Kidney (tissue), 14 donors: ENCODE measurements around the gene LMAN2. TPM values are rescaled to one million over a fixed set of nuclear protein-coding genes. Genes with fewer than 3 reads are reported as not detected.
A peak's percentile ranks its signal among the peaks of the same experiment; 100 is the strongest.

Experiments
- DNase-seq, 5 donors: peaks; one replicate each; pipeline ENCODE4 v3.0.0-alpha.2; 2013 to 2020
- FAIRE-seq: peaks from 2 replicates; lab custom pipeline; 2012; peaks lifted over from hg19 to GRCh38; lab: Jason Lieb, UNC
- H3K27ac ChIP-seq, 2 donors: one replicate each; pipeline ENCODE4 v1.7.0; 2013; ENCODE audit warnings: low read depth in 2 of 2, low read length in 2 of 2, inconsistent platforms in 1 of 2
- H3K27me3 ChIP-seq: one replicate; pipeline ENCODE4 v1.7.1; 2013; ENCODE audit warnings: low read length, inconsistent platforms; ENCODE audit not compliant: control insufficient read depth, insufficient read depth
- H3K36me3 ChIP-seq, 3 donors: one replicate each; pipeline versions ENCODE4 v1.7.0 to v1.7.1; 2013; ENCODE audit warnings: low read length in 3 of 3, control low read depth in 1 of 3, inconsistent platforms in 1 of 3; ENCODE audit not compliant: insufficient read depth in 3 of 3, control insufficient read depth in 2 of 3
- H3K4me1 ChIP-seq, 3 donors: one replicate each; pipeline versions ENCODE4 v1.7.0 to v1.7.1; 2013; ENCODE audit warnings: low read length in 3 of 3, inconsistent platforms in 1 of 3, low read depth in 1 of 3; ENCODE audit not compliant: control insufficient read depth in 2 of 3, insufficient read depth in 2 of 3
- H3K4me3 ChIP-seq, 3 donors: one replicate each; pipeline versions ENCODE4 v1.7.0 to v1.8.1; 2013; ENCODE audit warnings: low read length in 3 of 3, control low read depth in 1 of 3, inconsistent platforms in 1 of 3
- H3K9ac ChIP-seq, 3 donors: one replicate each; pipeline versions ENCODE4 v1.7.0 to v1.7.1; 2013; ENCODE audit warnings: low read length in 3 of 3, control low read depth in 1 of 3, inconsistent platforms in 1 of 3
- H3K9me3 ChIP-seq, 3 donors: one replicate each; pipeline versions ENCODE4 v1.7.0 to v1.7.1; 2013; ENCODE audit warnings: low read length in 3 of 3, control low read depth in 1 of 3, inconsistent platforms in 1 of 3; ENCODE audit not compliant: control insufficient read depth in 2 of 3, insufficient read depth in 1 of 3
- intact Hi-C: fragments of 100-400 bp; cut with DNase I; formaldehyde crosslinking; loops from one replicate; pipeline ENCODE4 v1.11.1; 2022
- polyA plus RNA-seq: library from polyadenylated mRNA; stranded (reverse); fragments of 350-450 nt; fragmentation: Illumina TruSeq; extraction: RNeasy Lipid Tissue Mini Kit (QIAGEN cat#74804); gene quantifications from one replicate; pipeline ENCODE4 v1.2.3, GENCODE V29; 2014; ENCODE audit warnings: low read depth, low replicate concordance; ENCODE audit not compliant: insufficient read depth
- total RNA-seq: library from RNA; stranded (reverse); fragmentation: NEBNext Ultra II Directional; extraction: Animal tissue kit (Norgen Biotek cat#: 25700); gene quantifications from one replicate; pipeline ENCODE4 v1.2.1, GENCODE V29; 2021
- TF ChIP-seq, protein P1 (sequence below): IDR thresholded peaks from 3 replicates; pipeline ENCODE4 v1.5.1; 2012; ENCODE audit warnings: mild to moderate bottlenecking, moderate library complexity, borderline replicate concordance; ENCODE audit not compliant: insufficient read depth; ENCODE audit errors: extremely low read depth
- donor health status: control.
- donor health status: control.
- donor health status: control.
- donor health status: control.
- donor health status: control.
- donor health status: DM: yes; HTN: yes; CAD: no.
- donor health status: Normal renal cell carcinoma (clear cell type).

Gene LMAN2
- total and polyA plus RNA-seq, 2 donors from 2014 or later, result 137 to 190 TPM

DNA sequence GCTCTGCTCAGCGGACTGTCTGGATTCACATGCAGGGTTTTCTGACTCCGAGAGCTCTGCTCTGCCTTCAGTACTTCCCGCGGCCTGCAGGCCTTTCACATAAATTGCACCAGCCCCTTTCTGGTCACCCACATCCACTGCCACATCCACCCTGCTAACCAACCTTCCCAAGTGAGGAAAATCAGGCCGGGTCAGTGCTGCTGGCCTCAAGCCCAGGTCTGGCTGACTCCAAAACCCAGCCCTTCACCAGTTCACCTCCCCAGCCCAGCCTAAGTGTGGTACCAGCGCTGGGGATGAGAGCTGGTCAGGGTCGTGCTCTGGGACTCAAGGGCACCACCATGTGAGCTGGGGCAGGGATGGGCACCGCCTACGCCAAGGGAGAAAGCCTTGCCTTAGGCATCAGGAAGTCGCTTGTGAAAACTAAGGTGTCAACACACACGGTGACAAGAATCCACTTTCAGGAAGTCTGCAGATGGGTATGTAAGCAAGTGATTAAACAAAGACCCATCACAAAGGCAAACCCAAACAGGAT, 12.3 kb downstream of the LMAN2 start:
- intact Hi-C loops, result no loop called here
- no peak overlapping the region for H3K9ac ChIP-seq
- H3K4me3 ChIP-seq, result no peak overlapping the region
- H3K27ac ChIP-seq, result no peak overlapping the region
- FAIRE-seq, result no peak
- peaks cover 2 to 43% (median 26%) of the 10 kb centered on the region in 3 donors for H3K36me3 ChIP-seq
- peaks cover 0 to 3% (median 0%) of the 10 kb centered on the region in 3 donors for H3K4me1 ChIP-seq
- no peaks in the 10 kb centered on the region for H3K27me3 ChIP-seq
- peak in 1 of 5 donors; percentile 55 for DNase-seq
- TF ChIP-seq, protein P1, sequence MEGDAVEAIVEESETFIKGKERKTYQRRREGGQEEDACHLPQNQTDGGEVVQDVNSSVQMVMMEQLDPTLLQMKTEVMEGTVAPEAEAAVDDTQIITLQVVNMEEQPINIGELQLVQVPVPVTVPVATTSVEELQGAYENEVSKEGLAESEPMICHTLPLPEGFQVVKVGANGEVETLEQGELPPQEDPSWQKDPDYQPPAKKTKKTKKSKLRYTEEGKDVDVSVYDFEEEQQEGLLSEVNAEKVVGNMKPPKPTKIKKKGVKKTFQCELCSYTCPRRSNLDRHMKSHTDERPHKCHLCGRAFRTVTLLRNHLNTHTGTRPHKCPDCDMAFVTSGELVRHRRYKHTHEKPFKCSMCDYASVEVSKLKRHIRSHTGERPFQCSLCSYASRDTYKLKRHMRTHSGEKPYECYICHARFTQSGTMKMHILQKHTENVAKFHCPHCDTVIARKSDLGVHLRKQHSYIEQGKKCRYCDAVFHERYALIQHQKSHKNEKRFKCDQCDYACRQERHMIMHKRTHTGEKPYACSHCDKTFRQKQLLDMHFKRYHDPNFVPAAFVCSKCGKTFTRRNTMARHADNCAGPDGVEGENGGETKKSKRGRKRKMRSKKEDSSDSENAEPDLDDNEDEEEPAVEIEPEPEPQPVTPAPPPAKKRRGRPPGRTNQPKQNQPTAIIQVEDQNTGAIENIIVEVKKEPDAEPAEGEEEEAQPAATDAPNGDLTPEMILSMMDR, result no peak
- H3K9me3 ChIP-seq, result no peaks in the 10 kb centered on the region

DNA sequence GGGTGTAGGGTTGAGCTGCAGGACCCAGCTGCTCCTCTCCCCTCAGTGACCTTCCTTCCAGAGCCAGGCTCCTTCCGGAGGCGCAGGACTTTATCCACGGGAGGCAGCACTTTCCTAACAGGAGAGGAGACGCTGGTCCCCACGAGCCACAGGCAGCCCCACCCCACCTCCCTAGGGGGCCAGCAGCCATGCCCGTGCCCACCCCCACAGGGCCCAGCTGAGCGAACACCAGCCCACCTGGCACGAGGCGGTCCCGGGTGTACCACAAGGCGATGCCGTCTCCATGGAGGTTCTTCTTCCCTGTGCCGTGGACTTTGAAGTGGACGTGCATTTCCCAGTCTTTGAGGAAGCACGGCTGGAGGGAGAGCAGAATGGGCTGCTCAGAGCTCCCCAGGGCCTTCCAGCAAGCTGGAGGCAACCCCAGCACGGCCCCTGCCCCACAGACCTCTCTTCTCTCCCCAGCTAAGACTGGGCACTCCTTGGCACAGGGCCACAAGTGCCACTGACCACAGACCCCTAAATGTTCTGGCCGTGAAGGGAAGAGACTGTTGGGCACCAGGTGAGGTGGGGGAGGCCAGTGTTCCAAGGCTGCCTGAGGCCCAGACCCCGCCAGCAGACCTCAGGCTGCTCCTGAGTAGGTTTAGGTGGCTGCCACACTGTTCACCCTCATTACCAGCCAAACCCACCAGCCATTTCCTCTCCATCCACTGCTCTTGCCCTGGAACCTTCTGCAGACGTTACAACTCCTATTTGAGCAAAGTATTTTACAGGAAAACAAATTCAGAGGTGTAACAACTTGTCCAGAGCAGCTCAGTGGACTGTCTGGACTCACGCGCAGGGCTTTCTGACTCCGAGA, 13.0 kb downstream of the LMAN2 start:
- H3K9ac ChIP-seq, result no peak overlapping the region
- TF ChIP-seq, protein P1, result no peak
- no peak for FAIRE-seq
- no peak overlapping the region for H3K27ac ChIP-seq
- H3K4me3 ChIP-seq, result no peak overlapping the region
- H3K27me3 ChIP-seq, result no peaks in the 10 kb centered on the region
- peaks cover 0 to 3% (median 0%) of the 10 kb centered on the region in 3 donors for H3K4me1 ChIP-seq
- H3K36me3 ChIP-seq, result peaks cover 2 to 50% (median 32%) of the 10 kb centered on the region in 3 donors
- peak in 1 of 5 donors; percentile 59 for DNase-seq
- intact Hi-C loops, result no loop called here
- H3K9me3 ChIP-seq, result no peaks in the 10 kb centered on the region

DNA sequence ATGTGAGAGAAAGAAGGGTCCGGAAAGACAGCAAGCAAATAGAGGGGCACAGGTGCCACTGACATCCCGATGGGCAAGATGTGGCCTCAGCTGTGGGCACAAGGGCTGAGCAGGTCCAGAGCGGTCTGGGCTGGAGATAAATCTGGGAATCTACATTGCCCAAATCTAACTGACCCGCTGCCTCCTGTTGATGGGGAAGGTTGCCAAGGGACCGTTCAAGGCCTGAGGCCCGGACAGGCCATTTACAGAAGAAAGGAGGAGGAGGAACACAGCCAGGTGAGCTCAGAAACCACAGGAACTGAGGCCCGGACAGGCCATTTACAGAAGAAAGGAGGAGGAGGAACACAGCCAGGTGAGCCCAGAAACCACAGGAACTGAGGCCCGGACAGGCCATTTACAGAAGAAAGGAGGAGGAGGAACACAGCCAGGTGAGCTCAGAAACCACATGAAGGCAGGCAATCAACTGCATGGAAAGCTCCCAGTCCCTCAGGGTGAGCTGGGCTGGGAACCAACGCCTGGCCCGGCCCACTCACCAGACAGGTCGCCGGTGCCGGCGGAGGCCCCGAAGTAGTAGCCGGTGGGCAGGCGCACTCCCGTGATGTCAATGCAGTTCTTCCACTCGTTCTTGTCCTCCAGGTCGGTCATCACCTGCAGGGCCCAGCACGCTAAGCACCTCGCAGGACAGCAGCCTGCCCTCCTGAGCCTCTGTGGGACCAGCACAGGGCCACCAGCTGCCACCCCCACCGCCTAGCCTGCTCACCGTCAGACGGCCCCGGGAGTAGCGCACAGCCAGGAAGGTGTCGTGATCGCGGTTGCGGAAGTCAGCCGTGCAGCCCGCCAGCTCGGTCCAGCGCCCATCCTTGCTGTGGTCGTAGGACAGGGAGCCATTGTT, 14.6 kb downstream of the LMAN2 start:
- FAIRE-seq, result no peak

More for the DNA sequence above, 14.6 kb downstream of the LMAN2 start:
- Histone ChIP-seq H3K4me3 (no peak overlapping the region), H3K9me3 (no peaks in the 10 kb centered on the region), H3K36me3 (peaks cover 2 to 57% (median 35%) of the 10 kb centered on the region in 3 donors), H3K4me1 (peaks cover 0 to 3% (median 0%) of the 10 kb centered on the region in 3 donors), H3K9ac (no peak overlapping the region), H3K27ac (no peak overlapping the region), H3K27me3 (no peaks in the 10 kb centered on the region)
- TF ChIP-seq, protein P1, result no peak
- intact Hi-C loops, result no loop called here
- DNase-seq, result peak in 1 of 5 donors; percentile 72
